Activated T-helper 2 cell treated with anti-CD3 and anti-CD28 coated beads, Interferon-gamma antibody, Interleukin-2, Interleukin-4, amounts not matched to agents 10 μg/mL and 5 μg/mL and 100 μg/mL, durations not matched to agents 14 hours and 24 hours and 36 hours (primary cell): ENCODE measurements around the gene SCN5A. TPM values are rescaled to one million over a fixed set of nuclear protein-coding genes. Genes with fewer than 3 reads are reported as not detected.

Experiments
- DNase-seq: peaks from one replicate; pipeline ENCODE4 v3.0.0; 2021; ENCODE audit warnings: low spot score
- H3K27ac Mint-ChIP-seq: one replicate; pipeline ENCODE4 v1.8.0; 2021; ENCODE audit warnings: mixed read lengths
- H3K27me3 Mint-ChIP-seq: one replicate; pipeline ENCODE4 v1.8.0; 2021; ENCODE audit warnings: low read depth, mixed read lengths
- H3K36me3 Mint-ChIP-seq: one replicate; pipeline ENCODE4 v1.8.0; 2021; ENCODE audit warnings: low read depth, mixed read lengths
- H3K4me1 Mint-ChIP-seq: one replicate; pipeline ENCODE4 v1.8.0; 2021; ENCODE audit warnings: low read depth, mixed read lengths
- H3K4me3 Mint-ChIP-seq: one replicate; pipeline ENCODE4 v1.8.0; 2021; ENCODE audit warnings: low read depth, mild to moderate bottlenecking, moderate library complexity, mixed read lengths
- H3K9me3 Mint-ChIP-seq: one replicate; pipeline ENCODE4 v1.8.0; 2021; ENCODE audit warnings: mixed read lengths
- intact Hi-C: fragments of 100-400 bp; cut with micrococcal nuclease; formaldehyde crosslinking; loops from one replicate; pipeline ENCODE4 v1.15.1; 2023
- total RNA-seq: library from RNA; stranded (reverse); gene quantifications from 2 replicates; pipeline ENCODE4 v1.2.3, GENCODE V29; 2022

SCN5A gene
- total RNA-seq, 1 donor from 2014 or later, result not detected

- intact Hi-C loops, result no loop called here
- Mint-ChIP-seq H3K4me3 (no peak overlapping the region), H3K36me3 (no peaks in the 10 kb centered on the region), H3K9me3 (no peaks in the 10 kb centered on the region), H3K4me1 (no peaks in the 10 kb centered on the region), H3K27me3 (no peaks in the 10 kb centered on the region), H3K27ac (no peak overlapping the region)
- DNase-seq, result no peak
These were observed 97.1 kb downstream of the SCN5A start for GRCh38 chr3:38552364-38552763.

DNA sequence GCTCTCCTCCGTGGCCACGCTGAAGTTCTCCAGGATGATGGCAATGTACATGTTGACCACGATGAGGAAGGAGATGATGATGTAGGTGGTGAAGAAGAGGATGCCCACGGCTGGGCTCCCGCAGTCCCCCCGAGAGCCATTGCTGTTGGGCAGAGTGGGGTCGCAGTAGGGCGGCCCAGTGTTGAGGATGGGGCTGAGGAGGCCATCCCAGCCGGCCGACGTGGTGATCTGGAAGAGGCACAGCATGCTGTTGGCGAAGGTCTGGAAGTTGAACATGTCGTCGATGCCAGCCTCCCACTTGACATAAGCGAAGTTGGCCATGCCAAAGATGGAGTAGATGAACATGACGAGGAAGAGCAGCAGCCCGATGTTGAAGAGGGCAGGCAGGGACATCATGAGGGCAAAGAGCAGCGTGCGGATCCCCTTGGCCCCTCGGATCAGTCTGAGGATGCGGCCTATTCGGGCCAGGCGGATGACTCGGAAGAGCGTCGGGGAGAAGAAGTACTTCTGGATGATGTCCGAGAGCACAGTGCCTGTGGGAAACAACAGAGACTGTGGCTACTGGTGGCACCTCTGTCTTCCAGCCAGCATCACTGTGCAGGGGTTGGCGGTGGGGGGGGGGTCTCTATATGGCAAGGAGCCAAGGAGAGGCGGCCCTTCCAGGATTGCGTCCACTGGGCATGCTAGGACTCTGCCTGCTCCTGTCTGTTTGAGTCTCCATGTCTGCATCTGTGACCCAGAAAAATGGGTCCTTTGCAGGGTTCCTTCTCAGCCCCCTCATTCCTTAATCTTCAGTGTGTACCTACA, 98.3 kb downstream of the SCN5A start:
- no peaks in the 10 kb centered on the region for H3K36me3 Mint-ChIP-seq
- H3K27ac Mint-ChIP-seq, result no peak overlapping the region
- H3K4me1 Mint-ChIP-seq, result no peaks in the 10 kb centered on the region
- H3K9me3 Mint-ChIP-seq, result no peaks in the 10 kb centered on the region
- H3K27me3 Mint-ChIP-seq, result no peaks in the 10 kb centered on the region
- no peak for DNase-seq
- intact Hi-C loops, result no loop called here
- H3K4me3 Mint-ChIP-seq, result no peak overlapping the region

DNA sequence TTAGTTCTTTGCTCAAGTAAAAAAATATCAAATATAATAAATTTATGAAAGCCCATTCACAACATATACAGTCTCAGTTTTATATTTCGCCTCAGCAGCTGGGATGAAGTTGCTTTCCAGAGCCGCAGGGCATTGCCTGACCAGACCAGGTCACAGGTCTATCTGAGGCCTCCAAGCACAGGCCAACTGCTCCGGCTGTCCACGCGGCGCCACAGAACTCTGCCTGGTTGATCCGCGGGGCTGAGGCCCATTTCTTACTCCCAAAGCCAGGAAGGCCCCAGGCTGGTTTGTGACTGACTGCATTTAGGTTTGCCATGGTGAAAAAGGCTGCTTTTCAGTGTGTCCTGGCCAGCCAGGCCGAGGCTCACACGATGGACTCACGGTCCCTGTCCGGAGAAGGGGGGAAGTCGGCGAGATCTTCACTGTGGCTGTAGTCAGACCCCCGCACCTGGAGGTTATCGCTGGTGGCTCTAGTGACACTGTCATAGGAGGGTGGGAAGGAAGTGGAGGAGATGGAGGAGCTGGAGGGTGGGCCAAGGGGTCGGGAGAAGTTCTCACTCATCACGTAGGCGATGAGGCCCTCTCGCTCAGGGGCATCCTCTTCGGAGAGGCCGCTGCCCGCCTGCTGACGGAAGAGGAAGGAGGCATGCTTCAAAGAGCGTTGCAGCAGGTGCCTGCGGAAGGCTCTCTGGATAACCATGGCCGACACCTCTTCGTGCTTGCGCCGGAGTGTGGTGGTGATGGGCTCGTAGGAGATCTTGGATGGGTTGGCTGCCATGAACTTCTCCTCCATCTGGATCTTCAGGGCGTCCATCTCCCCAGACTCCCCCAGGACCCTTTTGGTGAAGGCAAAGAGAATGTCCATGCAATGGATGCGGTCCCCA, 99.3 kb downstream of the SCN5A start:
- DNase-seq, result no peak
- H3K27me3 Mint-ChIP-seq, result peaks cover 7% of the 10 kb centered on the region
- no peak overlapping the region for H3K4me3 Mint-ChIP-seq
- intact Hi-C loops, result no loop called here
- no peaks in the 10 kb centered on the region for H3K9me3 Mint-ChIP-seq
- no peaks in the 10 kb centered on the region for H3K36me3 Mint-ChIP-seq
- no peaks in the 10 kb centered on the region for H3K4me1 Mint-ChIP-seq
- H3K27ac Mint-ChIP-seq, result no peak overlapping the region

GRCh38 chr3:38549486-38549885, 100.0 kb downstream of the SCN5A start:
- Mint-ChIP-seq H3K9me3 (no peaks in the 10 kb centered on the region), H3K36me3 (no peaks in the 10 kb centered on the region), H3K4me3 (no peak overlapping the region), H3K27ac (no peak overlapping the region), H3K4me1 (no peaks in the 10 kb centered on the region), H3K27me3 (peaks cover 7% of the 10 kb centered on the region)
- DNase-seq, result no peak
- intact Hi-C loops, result no loop called here

GRCh38 chr3:38549082-38549481, 100.4 kb downstream of the SCN5A start:
- Mint-ChIP-seq H3K27ac (no peak overlapping the region), H3K27me3 (peaks cover 7% of the 10 kb centered on the region), H3K36me3 (no peaks in the 10 kb centered on the region), H3K4me3 (no peak overlapping the region), H3K9me3 (no peaks in the 10 kb centered on the region), H3K4me1 (no peaks in the 10 kb centered on the region)
- no peak for DNase-seq
- intact Hi-C loops, result no loop called here

DNA sequence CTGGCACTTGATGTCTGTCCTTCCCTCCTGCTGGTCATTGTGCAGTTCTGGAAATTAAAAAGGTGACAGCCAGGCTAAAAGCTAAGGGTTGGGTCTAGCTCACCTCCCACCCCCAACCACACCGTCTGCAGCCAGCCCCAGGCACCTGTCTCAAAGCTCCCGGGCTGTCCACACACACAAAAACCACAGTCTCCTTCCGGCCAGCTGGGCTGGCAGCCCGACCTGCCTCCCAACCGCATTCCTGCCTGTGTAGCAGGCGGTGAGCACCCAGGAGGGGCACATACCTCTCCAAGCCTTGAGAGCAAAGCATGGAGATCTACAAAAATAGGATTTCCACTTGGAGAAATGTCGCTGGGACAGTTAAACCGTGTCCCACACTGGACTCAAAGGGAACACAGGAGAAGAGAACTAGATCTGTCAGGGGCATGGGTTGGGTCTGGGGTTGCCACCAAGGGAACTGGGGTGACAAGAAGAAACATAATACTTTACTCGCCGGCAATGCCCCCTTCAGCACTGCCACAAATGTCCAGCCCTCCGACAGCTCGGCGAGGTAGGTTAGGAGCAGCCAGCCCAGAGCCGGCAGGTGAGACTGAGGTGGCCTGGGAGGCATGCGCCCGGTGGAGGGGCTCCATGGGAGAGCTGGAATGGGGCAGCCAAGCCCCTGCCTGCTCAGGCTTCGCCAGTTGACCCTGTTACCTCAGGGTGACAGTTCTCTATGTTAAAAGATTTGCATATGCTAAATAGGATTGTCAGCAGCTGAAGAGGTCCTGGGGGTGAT, 101.1 kb downstream of the SCN5A start:
- H3K4me3 Mint-ChIP-seq, result no peak overlapping the region
- peaks cover 7% of the 10 kb centered on the region for H3K27me3 Mint-ChIP-seq
- intact Hi-C loops, result no loop called here
- DNase-seq, result no peak
- H3K36me3 Mint-ChIP-seq, result no peaks in the 10 kb centered on the region
- no peak overlapping the region for H3K27ac Mint-ChIP-seq
- no peaks in the 10 kb centered on the region for H3K9me3 Mint-ChIP-seq
- no peaks in the 10 kb centered on the region for H3K4me1 Mint-ChIP-seq

DNA sequence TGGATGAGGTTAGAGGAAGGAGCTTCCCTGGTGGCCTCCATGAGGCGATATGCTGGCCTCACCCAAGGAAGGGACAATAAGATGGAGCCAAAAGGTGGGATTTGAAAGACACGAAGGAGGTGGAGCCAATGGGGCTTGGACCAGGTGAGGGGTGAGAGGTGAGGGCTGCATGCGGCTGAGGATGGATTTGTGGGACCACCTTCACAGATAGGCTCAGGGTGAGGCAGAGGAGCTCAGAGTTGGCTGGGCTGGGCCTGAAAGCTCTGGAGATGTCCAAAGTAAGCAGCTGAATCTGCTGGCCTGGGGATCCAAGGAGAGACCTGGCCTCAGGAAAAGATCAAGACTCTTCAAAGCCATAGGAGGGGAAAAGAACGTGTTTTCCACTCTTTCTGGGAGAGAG, 103.5 kb downstream of the SCN5A start:
- Mint-ChIP-seq H3K4me1 (no peaks in the 10 kb centered on the region), H3K9me3 (no peaks in the 10 kb centered on the region), H3K27ac (no peak overlapping the region), H3K27me3 (peaks cover 7% of the 10 kb centered on the region), H3K36me3 (no peaks in the 10 kb centered on the region), H3K4me3 (no peak overlapping the region)
- DNase-seq, result no peak
- intact Hi-C loops, result no loop called here

DNA sequence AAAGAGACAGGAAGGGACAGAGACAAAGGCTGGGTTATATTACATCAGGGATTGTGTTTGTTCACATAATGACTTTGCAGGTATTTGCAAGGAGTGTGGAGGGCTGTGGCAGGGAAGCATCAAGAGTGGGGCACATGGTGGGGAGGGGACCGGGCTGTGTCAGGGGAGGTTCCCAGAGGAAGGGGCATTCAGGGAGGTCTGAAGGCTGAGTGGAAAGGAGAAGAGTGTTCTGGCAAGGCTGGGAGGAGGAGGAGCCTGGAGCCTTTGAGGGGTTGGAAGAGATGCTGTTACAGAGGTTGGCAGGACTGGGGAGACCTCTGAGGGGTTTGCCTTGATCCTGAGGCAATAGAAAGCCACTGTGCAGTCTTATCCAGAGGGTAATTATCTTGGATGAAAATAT, 103.9 kb downstream of the SCN5A start:
- intact Hi-C loops, result no loop called here
- Mint-ChIP-seq H3K27me3 (peaks cover 7% of the 10 kb centered on the region), H3K4me3 (no peak overlapping the region), H3K36me3 (no peaks in the 10 kb centered on the region), H3K9me3 (no peaks in the 10 kb centered on the region), H3K27ac (no peak overlapping the region), H3K4me1 (no peaks in the 10 kb centered on the region)
- no peak for DNase-seq

DNA sequence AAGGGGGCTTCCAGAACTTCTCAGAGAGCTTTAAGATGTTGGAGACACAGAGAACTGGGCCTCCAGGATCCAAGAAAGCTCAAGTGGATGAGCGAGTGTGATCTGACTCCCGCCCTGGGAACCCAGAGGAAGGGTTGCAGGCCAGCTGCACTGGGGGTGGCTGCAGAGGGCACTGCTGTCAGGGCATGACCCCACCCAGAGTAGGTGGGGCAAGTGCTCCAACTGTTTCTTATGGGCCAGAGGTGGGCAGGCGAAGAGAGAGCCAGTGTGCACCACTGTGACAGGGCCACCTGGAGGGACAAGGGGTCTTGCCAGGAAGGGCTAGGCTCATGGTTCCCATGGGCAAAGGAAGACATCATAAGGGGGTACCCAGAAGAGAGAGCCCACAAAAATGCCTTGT, 104.6 kb downstream of the SCN5A start:
- Mint-ChIP-seq H3K9me3 (no peaks in the 10 kb centered on the region), H3K4me1 (no peaks in the 10 kb centered on the region), H3K27ac (no peak overlapping the region), H3K27me3 (peaks cover 7% of the 10 kb centered on the region), H3K36me3 (no peaks in the 10 kb centered on the region), H3K4me3 (no peak overlapping the region)
- intact Hi-C loops, result no loop called here
- no peak for DNase-seq

DNA sequence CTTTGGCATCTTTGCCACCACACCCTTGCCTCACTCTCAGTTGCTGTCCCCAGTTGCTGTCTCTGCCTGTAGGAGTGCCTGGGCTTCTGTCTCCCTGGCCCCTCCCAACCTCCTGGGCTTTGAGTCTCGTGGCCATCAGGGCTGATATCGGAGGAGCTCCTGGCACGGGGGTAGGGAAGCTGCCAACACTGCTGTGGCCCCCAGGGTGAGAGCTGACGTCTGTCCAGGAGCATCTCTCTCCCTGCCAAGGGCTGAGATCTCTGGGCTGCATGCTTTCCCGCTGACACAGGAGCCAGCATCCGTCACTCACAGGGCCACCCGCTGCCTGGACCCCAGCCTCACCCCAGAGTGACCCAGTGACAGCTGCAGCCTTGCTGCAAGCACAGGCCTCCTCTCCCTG, 105.9 kb downstream of the SCN5A start:
- DNase-seq, result no peak

GRCh38 chr3:38542401-38543298, 106.8 kb downstream of the SCN5A start:
- Mint-ChIP-seq H3K36me3 (no peaks in the 10 kb centered on the region), H3K27ac (no peak overlapping the region), H3K4me1 (no peaks in the 10 kb centered on the region), H3K27me3 (peaks cover 7% of the 10 kb centered on the region), H3K4me3 (no peak overlapping the region), H3K9me3 (no peaks in the 10 kb centered on the region)
- no peak for DNase-seq
- intact Hi-C loops, result no loop called here

More for the DNA sequence above, 105.9 kb downstream of the SCN5A start:
- H3K36me3 Mint-ChIP-seq, result no peaks in the 10 kb centered on the region
- intact Hi-C loops, result no loop called here
- H3K4me3 Mint-ChIP-seq, result no peak overlapping the region
- no peak overlapping the region for H3K27ac Mint-ChIP-seq
- no peaks in the 10 kb centered on the region for H3K9me3 Mint-ChIP-seq
- peaks cover 7% of the 10 kb centered on the region for H3K27me3 Mint-ChIP-seq
- no peaks in the 10 kb centered on the region for H3K4me1 Mint-ChIP-seq

DNA sequence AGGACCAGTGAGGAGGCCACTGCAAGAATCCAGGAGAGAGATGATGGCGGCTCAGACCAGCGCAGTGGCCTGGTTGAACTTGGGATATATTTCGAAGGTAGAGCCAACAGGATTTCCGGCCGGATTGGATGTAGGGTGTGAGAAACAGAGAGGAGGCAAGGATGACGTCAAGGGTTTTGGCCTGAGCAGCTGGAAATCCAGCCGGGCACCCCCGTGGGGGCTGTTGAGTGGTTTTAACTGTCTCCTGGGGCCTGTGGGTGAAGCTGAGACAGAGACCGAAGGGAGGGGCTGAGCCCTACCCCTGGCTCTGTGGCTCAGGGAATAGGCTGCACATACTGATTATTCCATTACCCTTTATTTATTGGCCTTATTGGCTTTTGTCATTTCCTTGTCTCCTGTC, 107.7 kb downstream of the SCN5A start:
- no peak for DNase-seq
- Mint-ChIP-seq H3K9me3 (no peaks in the 10 kb centered on the region), H3K27me3 (peaks cover 7% of the 10 kb centered on the region), H3K27ac (no peak overlapping the region), H3K36me3 (no peaks in the 10 kb centered on the region), H3K4me1 (no peaks in the 10 kb centered on the region), H3K4me3 (no peak overlapping the region)
- intact Hi-C loops, result no loop called here
